H1 (cell line): ENCODE measurements around the gene MTMR1.

ENCODE experiments used
- CBX5 ChIP-seq: fragments of 300-800, 300-1000 bp; sonication (generic); IDR thresholded peaks from 2 replicates; pipeline ENCODE4 v1.7.1; 2016; ENCODE audit warnings: antibody characterized with exemption, low read length, low read depth
- CHD2 ChIP-seq: IDR thresholded peaks from 2 replicates; pipeline ENCODE4 v1.6.1; 2012; ENCODE audit warnings: low read length, improper control_type of control experiment
- EP300 ChIP-seq, 2 experiments: IDR thresholded peaks; 1 replicate in 1 of 2; 2 replicates in 1 of 2; pipeline ENCODE4 v1.6.1; 2011 to 2012; ENCODE audit warnings: low read depth in 2 of 2, low read length in 2 of 2, mild to moderate bottlenecking in 2 of 2, borderline replicate concordance in 1 of 2, inconsistent platforms in 1 of 2, moderate library complexity in 1 of 2
- EZH2 ChIP-seq: fragments of 200-600 bp; sonication (generic); IDR thresholded peaks from 2 replicates; pipeline ENCODE4 v1.7.1; 2012; ENCODE audit warnings: low read depth, mild to moderate bottlenecking, moderate library complexity, low read length, inconsistent platforms; ENCODE audit not compliant: severe bottlenecking
- GTF2F1 ChIP-seq: IDR thresholded peaks from 2 replicates; pipeline ENCODE4 v1.6.1; 2012; ENCODE audit warnings: low read depth, low read length, improper control_type of control experiment, borderline replicate concordance
- HDAC6 ChIP-seq: IDR thresholded peaks from one replicate; pipeline ENCODE4 v1.7.1; 2012; ENCODE audit warnings: low read depth, mild to moderate bottlenecking, inconsistent platforms, low read length, moderate library complexity
- JUND ChIP-seq: IDR thresholded peaks from 2 replicates; pipeline ENCODE4 v1.6.1; 2011; ENCODE audit warnings: mild to moderate bottlenecking, improper control_type of control experiment, low read length
- POLR2AphosphoS5 ChIP-seq: IDR thresholded peaks from 2 replicates; pipeline ENCODE4 v1.6.1; 2011; ENCODE audit warnings: low read depth, low read length
- TCF12 ChIP-seq: IDR thresholded peaks from 2 replicates; pipeline ENCODE4 v1.6.1; 2011; ENCODE audit warnings: low read depth, mild to moderate bottlenecking, low read length
- TF ChIP-seq, protein P1 (sequence below): IDR thresholded peaks from 2 replicates; pipeline ENCODE4 v1.6.1; 2012; ENCODE audit warnings: inconsistent platforms
- TF ChIP-seq, protein P2 (sequence below), 3 experiments: IDR thresholded peaks; 1 replicate in 2 of 3; 2 replicates in 1 of 3; pipeline versions ENCODE4 v1.5.1 to v1.6.1; 2011; ENCODE audit warnings: low read length in 3 of 3, mild to moderate bottlenecking in 3 of 3, inconsistent platforms in 2 of 3, low read depth in 1 of 3, moderate library complexity in 1 of 3; ENCODE audit not compliant: insufficient read depth in 1 of 3; ENCODE audit errors: control extremely low read depth in 1 of 3

DNA sequence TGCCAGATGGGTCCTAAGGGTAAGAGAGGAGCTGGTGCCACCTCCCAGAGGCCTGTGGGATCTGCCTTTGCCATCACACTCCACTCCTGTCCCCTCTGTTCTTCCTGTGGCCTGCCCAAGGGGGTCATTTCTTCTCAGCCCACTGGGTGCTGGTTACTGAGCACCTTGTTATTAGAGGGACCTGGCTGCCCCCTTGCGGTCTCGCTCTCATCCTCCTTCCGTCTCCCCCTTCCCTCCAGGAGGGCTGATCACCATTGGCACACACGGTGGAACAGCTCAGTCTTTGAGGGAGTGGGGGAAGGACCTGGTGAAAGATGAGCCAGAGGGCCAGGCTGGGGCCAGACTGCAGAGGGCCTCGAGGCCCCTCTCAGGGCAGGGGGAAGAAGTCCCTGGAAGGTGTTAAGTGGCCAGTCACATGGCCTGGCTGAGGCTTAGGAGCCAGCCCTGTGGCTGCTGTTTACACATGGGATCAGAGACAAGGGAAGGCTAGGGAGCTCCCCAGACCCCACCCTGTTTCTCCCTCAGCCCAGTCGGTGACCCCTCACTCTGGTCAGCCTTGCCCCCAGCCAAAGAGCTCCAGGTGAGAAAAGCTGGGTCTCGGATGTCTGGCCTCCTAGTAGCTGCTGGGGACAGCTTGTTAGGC is 68.1 kb downstream of the MTMR1 start:
- TF ChIP-seq HDAC6 (no peak), CHD2 (no peak), TCF12 (no peak), POLR2AphosphoS5 (no peak), JUND (no peak), CBX5 (no peak), EZH2 (no peak), EP300 (IDR thresholded peaks at IDR 0.05; ENCODE audit: borderline replicate concordance in 1 of 2, low read depth in 2 of 2, low read length in 2 of 2) (no peak), GTF2F1 (no peak)
- TF ChIP-seq, protein P1, sequence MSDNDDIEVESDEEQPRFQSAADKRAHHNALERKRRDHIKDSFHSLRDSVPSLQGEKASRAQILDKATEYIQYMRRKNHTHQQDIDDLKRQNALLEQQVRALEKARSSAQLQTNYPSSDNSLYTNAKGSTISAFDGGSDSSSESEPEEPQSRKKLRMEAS, result peak; percentile 84
- TF ChIP-seq, protein P2, sequence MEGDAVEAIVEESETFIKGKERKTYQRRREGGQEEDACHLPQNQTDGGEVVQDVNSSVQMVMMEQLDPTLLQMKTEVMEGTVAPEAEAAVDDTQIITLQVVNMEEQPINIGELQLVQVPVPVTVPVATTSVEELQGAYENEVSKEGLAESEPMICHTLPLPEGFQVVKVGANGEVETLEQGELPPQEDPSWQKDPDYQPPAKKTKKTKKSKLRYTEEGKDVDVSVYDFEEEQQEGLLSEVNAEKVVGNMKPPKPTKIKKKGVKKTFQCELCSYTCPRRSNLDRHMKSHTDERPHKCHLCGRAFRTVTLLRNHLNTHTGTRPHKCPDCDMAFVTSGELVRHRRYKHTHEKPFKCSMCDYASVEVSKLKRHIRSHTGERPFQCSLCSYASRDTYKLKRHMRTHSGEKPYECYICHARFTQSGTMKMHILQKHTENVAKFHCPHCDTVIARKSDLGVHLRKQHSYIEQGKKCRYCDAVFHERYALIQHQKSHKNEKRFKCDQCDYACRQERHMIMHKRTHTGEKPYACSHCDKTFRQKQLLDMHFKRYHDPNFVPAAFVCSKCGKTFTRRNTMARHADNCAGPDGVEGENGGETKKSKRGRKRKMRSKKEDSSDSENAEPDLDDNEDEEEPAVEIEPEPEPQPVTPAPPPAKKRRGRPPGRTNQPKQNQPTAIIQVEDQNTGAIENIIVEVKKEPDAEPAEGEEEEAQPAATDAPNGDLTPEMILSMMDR (IDR thresholded peaks at IDR 0.05; ENCODE audit: control extremely low read depth in 1 of 3, insufficient read depth in 1 of 3, low read depth in 1 of 3, low read length in 3 of 3), result peak in 2 of 3 experiments; percentile 18 to 33; a peak in 1 of 4 replicates
